Pancreas (tissue), 10 donors: ENCODE data around the gene TSPAN9. TPM values are rescaled to one million over a fixed set of nuclear protein-coding genes. Genes with fewer than 3 reads are reported as not detected.
A peak's percentile ranks its signal among the peaks of the same experiment; 100 is the strongest.

Experiments used
- ATAC-seq, 4 donors: fragments of 200-7000 bp; cut with Tn5 transposase; one replicate each; pipeline versions ENCODE4 v1.8.0 to v1.9.1; 2020; ENCODE audit warnings: mild to moderate bottlenecking in 4 of 4, moderate library complexity in 4 of 4
- DNase-seq, 6 donors: peaks; one replicate each; pipeline ENCODE4 v3.0.0-alpha.2; 2020
- FAIRE-seq: peaks from 2 replicates; lab custom pipeline; 2012; peaks lifted over from hg19 to GRCh38; lab: Jason Lieb, UNC
- H3K27ac ChIP-seq, 4 donors: fragments of 200-600 bp; sonication (generic); 1 replicate in 3 of 4; 2 replicates in 1 of 4; pipeline versions ENCODE4 v1.5.0 to v1.8.0; 2020
- H3K27me3 ChIP-seq, 4 donors: fragments of 200-600 bp; one replicate each; pipeline ENCODE4 v1.8.0; 2021
- H3K36me3 ChIP-seq, 3 donors: fragments of 200-600 bp; sonication (generic) in 1 of 3; one replicate each; pipeline versions ENCODE4 v1.5.0 to v1.8.0; 2020 to 2021
- H3K4me1 ChIP-seq, 3 donors: fragments of 200-600 bp; one replicate each; pipeline ENCODE4 v1.8.0; 2021
- H3K4me3 ChIP-seq, 4 donors: fragments of 200-600 bp; sonication (generic) in 2 of 4; one replicate each; pipeline versions ENCODE4 v1.5.0 to v1.8.0; 2020 to 2021
- H3K9me3 ChIP-seq, 4 donors: fragments of 200-600 bp; one replicate each; pipeline ENCODE4 v1.8.0; 2021
- WGBS, 2 donors: extraction: QIAGEN DNeasy Blood & Tissue Kit; methylation state at CpG; one replicate each; pipeline ENCODE4 v1.1.7; 2013; 5-methylcytosine and 5-hydroxymethylcytosine counted together
- intact Hi-C, 3 donors: fragments of 100-400 bp; cut with DNase I; formaldehyde crosslinking; loops; one replicate each; pipeline versions ENCODE4 v1.11.1 to v1.14.2; 2022
- polyA plus RNA-seq, 2 donors: library from polyadenylated mRNA; stranded (reverse); fragments of 200-250 nt; gene quantifications; one replicate each; pipeline ENCODE4 v1.2.3, GENCODE V29; 2013
- total RNA-seq, 6 donors: library from RNA; stranded (reverse); fragmentation: NEBNext Ultra II Directional in 4 of 6; extraction: Animal tissue kit (Norgen Biotek cat#: 25700) in 4 of 6; gene quantifications; one replicate each; pipeline versions ENCODE4 v1.2.1 to v1.2.4, GENCODE V29; 2021 to 2023
- TF ChIP-seq, protein P1 (sequence below), 4 donors: fragments of 200-600 bp; sonication (generic) in 3 of 4; IDR thresholded peaks; one replicate each; pipeline versions ENCODE4 v1.5.0 to v1.8.0; 2021; ENCODE audit warnings: antibody characterized with exemption in 4 of 4
- donor health status: healthy with polysubstance abuse.
- donor health status: DM: no; HTN: no; CAD: no; lungs with moderate emphysema.
- donor health status: DM: no; HTN: no; CAD: no.
- donor health status: control.
- donor health status: control.
- donor health status: Bipolar disorder and iron deficiency.
- donor health status: DM: yes; HTN: yes; CAD: no.
- donor health status: DM: no; HTN: no; CAD: no.
- donor health status: DM: no; HTN: no; CAD: no.
- donor health status: DM: yes; HTN: yes; CAD: no.

TSPAN9 gene
- total and polyA plus RNA-seq, 8 donors = 7.8 to 19.5 (median 13.0) TPM

DNA sequence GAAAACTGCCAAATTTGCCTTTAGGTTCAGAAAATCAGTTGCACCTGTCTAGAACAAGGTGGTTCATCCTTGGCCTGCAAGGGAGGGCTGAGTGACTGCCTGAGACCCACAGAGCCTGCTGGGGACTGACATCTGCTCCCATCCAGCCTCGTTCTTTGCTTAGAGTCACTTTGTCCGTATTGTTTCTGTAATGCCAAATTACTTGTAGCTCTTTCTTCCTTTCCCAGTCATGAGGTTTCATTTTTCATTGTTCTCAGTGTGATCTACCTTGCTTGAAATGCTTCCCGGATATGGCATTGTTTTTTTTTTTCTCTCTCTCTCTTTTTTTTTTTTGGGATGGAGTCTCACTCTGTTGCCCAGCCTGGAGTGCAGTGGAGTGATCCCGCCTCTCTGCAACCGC lies 21.3 kb downstream of the TSPAN9 start:
- H3K36me3 ChIP-seq = no peaks in the 10 kb centered on the region

DNA sequence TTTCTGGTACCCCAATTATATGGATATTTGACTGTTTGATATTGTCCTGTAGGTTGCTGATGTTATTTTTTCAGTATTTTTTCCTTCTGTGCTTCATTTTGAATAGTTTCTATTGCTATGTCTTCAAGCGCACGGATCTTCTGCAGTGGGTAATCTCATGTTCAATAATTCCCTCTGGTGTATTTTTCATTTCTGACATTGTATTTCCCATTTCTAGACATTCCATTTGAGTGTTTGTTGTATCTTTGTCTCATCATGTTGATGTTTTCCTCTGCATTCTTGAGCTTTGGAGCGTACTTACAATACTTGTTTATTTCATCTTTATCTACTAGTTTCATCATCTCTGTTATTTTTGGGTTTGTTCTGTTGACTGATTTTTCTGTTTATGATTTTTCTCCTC lies 22.0 kb downstream of the TSPAN9 start:
- DNase-seq (no peak), ATAC-seq (no peak), FAIRE-seq (no peak)
- intact Hi-C loops = no loop called here
- H3K9me3 ChIP-seq = no peaks in the 10 kb centered on the region
- H3K4me3 ChIP-seq = no peak overlapping the region
- H3K27ac ChIP-seq = no peak overlapping the region
- H3K27me3 ChIP-seq = no peaks in the 10 kb centered on the region
- 93% methylated on average over 3 of the region's 3 CpGs for WGBS, 2 donors
- H3K4me1 ChIP-seq = no peaks in the 10 kb centered on the region
- TF ChIP-seq, protein P1, sequence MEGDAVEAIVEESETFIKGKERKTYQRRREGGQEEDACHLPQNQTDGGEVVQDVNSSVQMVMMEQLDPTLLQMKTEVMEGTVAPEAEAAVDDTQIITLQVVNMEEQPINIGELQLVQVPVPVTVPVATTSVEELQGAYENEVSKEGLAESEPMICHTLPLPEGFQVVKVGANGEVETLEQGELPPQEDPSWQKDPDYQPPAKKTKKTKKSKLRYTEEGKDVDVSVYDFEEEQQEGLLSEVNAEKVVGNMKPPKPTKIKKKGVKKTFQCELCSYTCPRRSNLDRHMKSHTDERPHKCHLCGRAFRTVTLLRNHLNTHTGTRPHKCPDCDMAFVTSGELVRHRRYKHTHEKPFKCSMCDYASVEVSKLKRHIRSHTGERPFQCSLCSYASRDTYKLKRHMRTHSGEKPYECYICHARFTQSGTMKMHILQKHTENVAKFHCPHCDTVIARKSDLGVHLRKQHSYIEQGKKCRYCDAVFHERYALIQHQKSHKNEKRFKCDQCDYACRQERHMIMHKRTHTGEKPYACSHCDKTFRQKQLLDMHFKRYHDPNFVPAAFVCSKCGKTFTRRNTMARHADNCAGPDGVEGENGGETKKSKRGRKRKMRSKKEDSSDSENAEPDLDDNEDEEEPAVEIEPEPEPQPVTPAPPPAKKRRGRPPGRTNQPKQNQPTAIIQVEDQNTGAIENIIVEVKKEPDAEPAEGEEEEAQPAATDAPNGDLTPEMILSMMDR (IDR thresholded peaks at IDR 0.05) = no peak
- H3K36me3 ChIP-seq = no peaks in the 10 kb centered on the region

More for the DNA sequence above, 21.3 kb downstream of the TSPAN9 start:
- Histone ChIP-seq H3K4me3 (no peak overlapping the region), H3K4me1 (no peaks in the 10 kb centered on the region), H3K9me3 (no peaks in the 10 kb centered on the region), H3K27me3 (no peaks in the 10 kb centered on the region), H3K27ac (peak overlapping the region in 1 of 4 donors; percentile 33)
- ATAC-seq (no peak), DNase-seq (no peak), FAIRE-seq (no peak)
- 87 to 89% methylated on average over 5 of the region's 5 CpGs for WGBS, 2 donors
- intact Hi-C loops = no loop called here
- TF ChIP-seq, protein P1 (IDR thresholded peaks at IDR 0.05) = no peak

DNA sequence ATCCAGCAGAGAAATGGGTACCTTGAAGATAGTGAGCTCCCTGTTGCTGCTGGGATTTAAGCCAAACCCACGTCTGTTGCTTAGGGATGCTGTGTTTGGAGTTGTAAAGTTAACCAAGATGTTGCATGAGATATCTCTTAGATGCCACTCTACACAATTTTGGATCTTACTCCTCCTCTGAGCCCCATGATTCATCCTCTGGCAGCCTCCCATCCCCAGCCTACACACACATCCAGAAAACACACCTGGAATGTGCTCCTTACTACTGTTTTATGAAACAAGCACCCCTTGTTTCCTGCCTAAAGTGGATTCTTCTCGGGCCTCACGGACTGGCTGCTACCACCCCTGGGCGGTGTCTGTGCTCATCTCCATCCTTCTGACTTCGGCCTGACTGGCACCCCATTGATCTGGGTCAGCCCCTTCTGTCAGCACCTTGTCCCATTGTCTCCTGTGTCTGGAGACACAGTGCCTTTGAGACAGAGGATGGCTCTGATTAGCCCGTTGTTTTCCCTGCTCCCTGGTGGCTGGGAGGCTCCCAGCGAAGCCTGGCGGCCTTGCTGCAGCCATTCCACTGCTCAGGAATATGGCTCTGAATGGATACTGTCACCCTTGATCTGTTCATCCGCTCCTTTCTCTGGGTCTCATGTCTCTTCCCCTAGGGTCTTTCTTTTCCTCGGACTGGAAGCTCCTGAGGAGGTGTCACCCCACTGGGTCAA lies 24.3 kb downstream of the TSPAN9 start:
- no peaks in the 10 kb centered on the region for H3K36me3 ChIP-seq
- no peaks in the 10 kb centered on the region for H3K9me3 ChIP-seq
- H3K4me1 ChIP-seq = no peaks in the 10 kb centered on the region
- TF ChIP-seq, protein P1 (IDR thresholded peaks at IDR 0.05) = no peak
- no peak for FAIRE-seq
- no peak overlapping the region for H3K27ac ChIP-seq
- no peak overlapping the region for H3K4me3 ChIP-seq
- DNase-seq = no peak
- H3K27me3 ChIP-seq = no peaks in the 10 kb centered on the region
- WGBS, 2 donors = 89 to 92% methylated on average over 10 of the region's 10 CpGs
- intact Hi-C loops = no loop called here
- ATAC-seq = no peak

DNA sequence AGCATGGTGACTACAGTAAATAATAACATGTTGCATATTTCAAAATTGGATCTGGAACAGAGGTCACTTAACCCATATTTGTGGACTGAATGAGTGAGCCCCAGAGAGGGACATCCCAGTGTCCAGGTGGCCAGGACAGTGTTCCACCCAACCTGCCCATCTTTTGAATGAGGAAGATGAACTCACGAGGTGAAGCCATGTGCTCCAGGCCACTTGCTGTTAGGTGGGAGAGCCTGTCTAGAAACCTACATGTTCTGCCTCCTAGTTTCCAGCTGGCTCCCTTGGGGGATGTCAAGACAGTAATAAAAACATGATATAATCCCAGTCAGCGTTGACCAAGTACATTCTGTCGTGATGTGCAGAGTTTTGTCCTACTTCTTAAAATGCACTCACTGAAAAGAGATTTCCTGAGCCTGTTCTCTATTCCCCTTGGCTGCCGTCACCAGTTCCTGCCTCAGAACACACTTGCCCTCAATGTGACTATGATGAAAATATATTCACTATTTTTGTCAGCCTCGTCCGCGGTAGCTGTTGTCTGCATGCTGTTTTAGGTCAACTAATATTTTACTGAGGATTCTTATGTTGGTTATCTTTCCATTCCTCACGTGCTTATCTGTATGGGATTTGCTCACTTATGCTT lies 25.7 kb downstream of the TSPAN9 start:
- FAIRE-seq (no peak), ATAC-seq (no peak), DNase-seq (no peak)
- 80 to 82% methylated on average over 8 of the region's 8 CpGs for WGBS, 2 donors
- Histone ChIP-seq H3K4me1 (no peaks in the 10 kb centered on the region), H3K27me3 (no peaks in the 10 kb centered on the region), H3K27ac (no peak overlapping the region), H3K4me3 (no peak overlapping the region), H3K36me3 (no peaks in the 10 kb centered on the region), H3K9me3 (no peaks in the 10 kb centered on the region)
- intact Hi-C loops = no loop called here
- TF ChIP-seq, protein P1 (IDR thresholded peaks at IDR 0.05) = no peak

DNA sequence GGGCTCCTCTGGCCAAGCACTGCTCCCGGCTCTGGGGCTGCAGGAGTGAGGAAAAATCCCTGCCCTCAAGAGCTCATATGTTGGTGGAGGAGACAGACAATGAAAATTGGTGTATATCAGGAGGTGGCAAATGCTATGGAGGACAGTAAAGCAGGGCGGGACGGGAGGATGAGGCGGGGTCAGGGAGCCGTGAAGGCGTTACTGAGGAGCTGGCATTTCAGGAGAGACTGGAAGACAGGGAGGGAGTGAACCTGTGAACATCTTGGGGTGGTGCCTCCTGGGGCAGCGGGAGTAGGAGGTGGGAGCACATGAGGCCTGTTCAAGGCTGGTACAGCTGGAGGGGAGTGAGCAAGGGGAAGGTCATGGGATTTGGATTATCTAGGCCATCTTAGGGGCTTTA lies 26.6 kb downstream of the TSPAN9 start:
- Histone ChIP-seq H3K4me1 (no peaks in the 10 kb centered on the region), H3K27me3 (no peaks in the 10 kb centered on the region), H3K27ac (no peak overlapping the region), H3K36me3 (no peaks in the 10 kb centered on the region), H3K9me3 (no peaks in the 10 kb centered on the region), H3K4me3 (no peak overlapping the region)
- no peak for FAIRE-seq
- TF ChIP-seq, protein P1 (IDR thresholded peaks at IDR 0.05) = no peak
- 95 to 99% methylated on average over 7 of the region's 7 CpGs for WGBS, 2 donors
- no peak for DNase-seq
- ATAC-seq = no peak
- intact Hi-C loops = no loop called here
